Ovary (tissue), 9 donors: ENCODE data around the gene LRMDA. TPM values are rescaled to one million over a fixed set of nuclear protein-coding genes. Genes with fewer than 3 reads are reported as not detected.
"Not testable (repeated sequence)": the region's sequence is repeated elsewhere in the genome, so short reads cannot be mapped to it uniquely, and the experiment has no call there.

Experiments
- DNase-seq, 5 donors: peaks; one replicate each; pipeline ENCODE4 v3.0.0-alpha.2; 2019 to 2020
- H3K27ac ChIP-seq, 2 donors: fragments of 200-600 bp; one replicate each; pipeline versions ENCODE4 v1.5.1 to v1.8.0; 2019 to 2022
- H3K27me3 ChIP-seq: fragments of 200-600 bp; one replicate; pipeline ENCODE4 v1.8.0; 2022
- H3K36me3 ChIP-seq: fragments of 200-600 bp; sonication (generic); one replicate; pipeline ENCODE4 v1.5.1; 2019
- H3K4me1 ChIP-seq: one replicate; pipeline ENCODE4 v1.8.1; 2013; ENCODE audit warnings: mild to moderate bottlenecking, moderate library complexity; ENCODE audit not compliant: insufficient read depth
- H3K4me3 ChIP-seq: fragments of 200-600 bp; sonication (generic); one replicate; pipeline ENCODE4 v1.5.1; 2017
- H3K9me3 ChIP-seq, 2 donors: fragments of 200-600 bp in 1 of 2; sonication (generic) in 1 of 2; one replicate each; pipeline versions ENCODE4 v1.5.1 to v1.8.1; 2013 to 2019; ENCODE audit warnings: mild to moderate bottlenecking in 1 of 2, moderate library complexity in 1 of 2
- CTCF ChIP-seq, 3 donors: fragments of 450-650 bp in 2 of 3; fragments of 200-600 bp in 1 of 3; IDR thresholded peaks; one replicate each; pipeline versions ENCODE4 v1.5.1 to v1.8.0; 2016 to 2022; ENCODE audit warnings: antibody characterized with exemption in 3 of 3, mild to moderate bottlenecking in 1 of 3
- EP300 ChIP-seq: sonication (generic); formaldehyde crosslinking; IDR thresholded peaks from one replicate; pipeline ENCODE4 v1.6.1; 2017; ENCODE audit warnings: antibody characterized with exemption
- POLR2A ChIP-seq: fragments of 450-650 bp; IDR thresholded peaks from one replicate; pipeline ENCODE4 v1.6.1; 2017; ENCODE audit warnings: antibody characterized with exemption, mild to moderate bottlenecking, moderate library complexity
- WGBS, 3 donors: extraction: QIAGEN DNeasy Blood & Tissue Kit in 1 of 3; methylation state at CpG; one replicate each; pipeline versions ENCODE4 v1.1.5 to v1.1.7; 2013 to 2017; 5-methylcytosine and 5-hydroxymethylcytosine counted together
- intact Hi-C, 4 donors: fragments of 100-400 bp; cut with DNase I; formaldehyde crosslinking; loops; one replicate each; pipeline versions ENCODE4 v1.11.0 to v1.15.1; 2022 to 2023
- polyA plus RNA-seq, 2 donors: library from polyadenylated mRNA; stranded (reverse); fragments of 200-250 nt in 1 of 2; fragments of 350-450 nt in 1 of 2; fragmentation: Illumina TruSeq in 1 of 2; extraction: RNeasy Lipid Tissue Mini Kit (QIAGEN cat#74804) in 1 of 2; gene quantifications; one replicate each; pipeline ENCODE4 v1.2.3, GENCODE V29; 2013 to 2014
- total RNA-seq, 7 donors: library from RNA; depleted of rRNA in 2 of 7; stranded (reverse); fragments of >200 nt in 2 of 7; fragmentation: NEBNext Ultra II Directional in 3 of 7; extraction: Animal tissue kit (Norgen Biotek cat#: 25700) in 3 of 7; gene quantifications; one replicate each; pipeline versions ENCODE4 v1.1.0 to v1.2.4, GENCODE V29; 2016 to 2023
- donor health status: DM: no; HTN: no; CAD: no; lungs with moderate emphysema.
- donor health status: DM: no; HTN: no; CAD: no.
- donor health status: Bipolar disorder and iron deficiency.
- donor health status: DM: yes; HTN: yes; CAD: no.
- donor health status: DM: no; HTN: no; CAD: no.
- donor health status: DM: yes; HTN: yes; CAD: no.

LRMDA gene
- total and polyA plus RNA-seq, 9 donors: 14.8 to 30.7 (median 22.9) TPM

- no peak overlapping the region for H3K27ac ChIP-seq
- no peak overlapping the region for H3K4me3 ChIP-seq
- no peak for TF ChIP-seq EP300
- TF ChIP-seq CTCF (IDR thresholded peaks at IDR 0.05): no peak
- TF ChIP-seq POLR2A: no peak
- no peaks in the 10 kb centered on the region for H3K4me1 ChIP-seq
- H3K9me3 ChIP-seq: no peaks in the 10 kb centered on the region
- WGBS, 3 donors: 32 to 47% (median 38%) methylated on average over 3 of the region's 3 CpGs
- H3K27me3 ChIP-seq: no peaks in the 10 kb centered on the region
- no peak for DNase-seq
- intact Hi-C loops: no loop called here
- H3K36me3 ChIP-seq: no peaks in the 10 kb centered on the region
Observed at GRCh38 chr10:76138906-76139305, 707.5 kb downstream of the LRMDA start.

DNA sequence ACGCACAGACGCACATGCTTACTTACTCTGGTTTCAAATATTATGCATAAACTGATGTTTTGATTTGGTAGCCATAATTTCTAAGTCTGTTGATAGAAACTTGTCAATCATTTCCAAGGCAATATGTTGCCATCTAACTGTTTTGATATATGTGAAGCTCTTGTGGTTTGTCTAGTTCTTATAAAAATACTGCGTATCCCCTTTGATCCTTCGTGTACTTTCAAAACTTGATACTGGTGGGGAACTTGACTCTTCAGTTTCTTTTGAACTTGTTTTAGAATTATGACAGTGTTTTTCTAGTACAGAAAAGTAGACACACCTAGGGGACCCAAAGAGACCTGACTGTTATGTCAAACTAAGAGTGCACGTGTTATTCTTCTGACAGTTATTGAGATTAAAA lies 708.0 kb downstream of the LRMDA start:
- H3K27me3 ChIP-seq: no peaks in the 10 kb centered on the region
- no peak for DNase-seq
- no peak overlapping the region for H3K27ac ChIP-seq
- H3K4me3 ChIP-seq: no peak overlapping the region
- TF ChIP-seq EP300 (no peak), CTCF (IDR thresholded peaks at IDR 0.05) (no peak), POLR2A (no peak)
- 93 to 94% (median 93%) methylated on average over 5 of the region's 5 CpGs for WGBS, 3 donors
- no peaks in the 10 kb centered on the region for H3K9me3 ChIP-seq
- intact Hi-C loops: no loop called here
- H3K36me3 ChIP-seq: no peaks in the 10 kb centered on the region
- no peaks in the 10 kb centered on the region for H3K4me1 ChIP-seq

- H3K9me3 ChIP-seq: no peaks in the 10 kb centered on the region
- no peaks in the 10 kb centered on the region for H3K4me1 ChIP-seq
- no peak for DNase-seq
- H3K27me3 ChIP-seq: no peaks in the 10 kb centered on the region
- H3K4me3 ChIP-seq: no peak overlapping the region
- no peak overlapping the region for H3K27ac ChIP-seq
- WGBS, 3 donors: 97 to 98% (median 98%) methylated on average over 3 of the region's 3 CpGs
- intact Hi-C loops: no loop called here
- TF ChIP-seq POLR2A (no peak), CTCF (IDR thresholded peaks at IDR 0.05) (no peak), EP300 (no peak)
- H3K36me3 ChIP-seq: no peaks in the 10 kb centered on the region
Observed at GRCh38 chr10:76141376-76141775, 710.0 kb downstream of the LRMDA start.

GRCh38 chr10:76148217-76148616 lies 716.8 kb downstream of the LRMDA start:
- H3K4me3 ChIP-seq, H3K36me3 ChIP-seq, H3K27me3 ChIP-seq, H3K27ac ChIP-seq, H3K4me1 ChIP-seq, intact Hi-C loops, DNase-seq, H3K9me3 ChIP-seq: not testable (repeated sequence)
- 90 to 93% (median 92%) methylated on average over 8 of the region's 8 CpGs for WGBS, 3 donors

GRCh38 chr10:76149182-76149581 lies 717.8 kb downstream of the LRMDA start:
- Histone ChIP-seq H3K9me3 (no peaks in the 10 kb centered on the region), H3K36me3 (no peaks in the 10 kb centered on the region), H3K4me1 (peaks cover 5% of the 10 kb centered on the region), H3K27ac (no peak overlapping the region), H3K4me3 (no peak overlapping the region), H3K27me3 (no peaks in the 10 kb centered on the region)
- DNase-seq: no peak
- intact Hi-C loops: no loop called here
- 87 to 89% (median 88%) methylated on average over 1 of the region's 1 CpG for WGBS, 3 donors
- TF ChIP-seq EP300 (no peak), CTCF (IDR thresholded peaks at IDR 0.05) (no peak), POLR2A (no peak)
